AG04450 (cell line): ENCODE results near the gene CERS4. TPM values are rescaled to one million over a fixed set of nuclear protein-coding genes. Genes with fewer than 3 reads are reported as not detected.

Experiments
- CTCF ChIA-PET: fragments of 300-600, 350-600 bp; formaldehyde crosslinking; extraction: SDS; loops from one replicate; lab custom pipeline; 2022; ENCODE audit warnings: antibody characterized with exemption, inconsistent platforms; lab: Charles Lee
- POLR2A ChIA-PET: fragments of 350-600 bp; formaldehyde crosslinking; extraction: SDS; loops from one replicate; lab custom pipeline; 2021; ENCODE audit warnings: antibody characterized with exemption, inconsistent platforms; lab: Yijun Ruan, JAX
- DNase-seq: peaks from one replicate; pipeline ENCODE4 v3.0.0-alpha.2; 2011; ENCODE audit warnings: low read depth, low spot score
- H3K27ac ChIP-seq: one replicate; pipeline ENCODE4 v1.5.1; 2012; ENCODE audit warnings: low read depth, low read length, control low read depth
- H3K27me3 ChIP-seq: one replicate; pipeline ENCODE4 v1.6.0; 2012; ENCODE audit warnings: low read length; ENCODE audit not compliant: control insufficient read depth, insufficient read depth
- H3K4me3 ChIP-seq: 2 replicates; pipeline ENCODE4 v1.5.1; 2011; ENCODE audit warnings: mild to moderate bottlenecking, low read depth, low read length, control low read depth
- H3K9me3 ChIP-seq: 2 replicates; pipeline ENCODE4 v1.5.1; 2012; ENCODE audit warnings: low read length; ENCODE audit not compliant: control insufficient read depth, insufficient read depth
- CTCF ChIP-seq: IDR thresholded peaks from 2 replicates; pipeline ENCODE4 v1.5.1; 2011; ENCODE audit warnings: low read depth, low read length, control low read depth, inconsistent platforms
- polyA plus RNA-seq: library from polyadenylated mRNA; depleted of rRNA; stranded (reverse); fragments of >200 nt; gene quantifications from 2 replicates; pipeline ENCODE4 v1.2.3, GENCODE V29; 2011

Gene CERS4
- polyA plus RNA-seq, 1 experiment = 4.7 TPM

GRCh38 chr19:8174706-8175105, 34.5 kb upstream of the CERS4 start:
- no peak for DNase-seq
- Histone ChIP-seq H3K27me3 (peaks cover 2% of the 10 kb centered on the region), H3K9me3 (no peaks in the 10 kb centered on the region), H3K4me3 (no peak overlapping the region), H3K27ac (no peak overlapping the region)
- CTCF ChIA-PET = interaction anchor here (1.4 kb wide), 1 partner anchor 172 kb away, joined by 4 read pairs; no protein-coding TSS in a partner anchor
- no peak for TF ChIP-seq CTCF
- POLR2A ChIA-PET = interaction anchor here (0.6 kb wide), 1 partner anchor 10 kb away, joined by 4 read pairs; no protein-coding TSS in a partner anchor

GRCh38 chr19:8180018-8180417, 29.2 kb upstream of the CERS4 start:
- Histone ChIP-seq H3K27ac (no peak overlapping the region), H3K9me3 (no peaks in the 10 kb centered on the region), H3K4me3 (no peak overlapping the region), H3K27me3 (peaks cover 6% of the 10 kb centered on the region)
- POLR2A ChIA-PET = no interaction called here
- CTCF ChIA-PET = interaction anchor here (0.9 kb wide), 1 partner anchor 21 kb away, joined by 6 read pairs; no protein-coding TSS in a partner anchor
- no peak for DNase-seq
- TF ChIP-seq CTCF = no peak

GRCh38 chr19:8184274-8184673, 24.9 kb upstream of the CERS4 start:
- Histone ChIP-seq H3K4me3 (no peak overlapping the region), H3K9me3 (no peaks in the 10 kb centered on the region), H3K27me3 (peaks cover 6% of the 10 kb centered on the region), H3K27ac (no peak overlapping the region)
- CTCF ChIA-PET = no interaction called here
- POLR2A ChIA-PET = interaction anchor here (0.7 kb wide), 1 partner anchor 9 kb away, joined by 4 read pairs; no protein-coding TSS in a partner anchor
- TF ChIP-seq CTCF = no peak
- no peak for DNase-seq

- H3K27ac ChIP-seq = no peak overlapping the region
- peaks cover 6% of the 10 kb centered on the region for H3K27me3 ChIP-seq
- no peaks in the 10 kb centered on the region for H3K9me3 ChIP-seq
- POLR2A ChIA-PET = no interaction called here
- H3K4me3 ChIP-seq = no peak overlapping the region
- TF ChIP-seq CTCF = no peak
- DNase-seq = no peak
- CTCF ChIA-PET = interaction anchor here (0.7 kb wide), 1 partner anchor 215 kb away, joined by 4 read pairs; no protein-coding TSS in a partner anchor
These were observed 23.7 kb upstream of the CERS4 start for GRCh38 chr19:8185343-8186068.

- ChIA-PET POLR2A (no interaction called here), CTCF (no interaction called here)
- H3K27me3 ChIP-seq = no peaks in the 10 kb centered on the region
- H3K9me3 ChIP-seq = no peaks in the 10 kb centered on the region
- no peak overlapping the region for H3K27ac ChIP-seq
- no peak for TF ChIP-seq CTCF
- no peak overlapping the region for H3K4me3 ChIP-seq
- DNase-seq = no peak
These were observed 16.8 kb upstream of the CERS4 start for GRCh38 chr19:8192221-8192820.
